ENCODE results near the gene GABBR2.

GRCh38 chr9:98550206-98550820, 158.4 kb downstream of the GABBR2 start:
- TF ChIP-seq CTCF (conservative IDR thresholded peaks at IDR 0.05) (no peak), ZFX (IDR thresholded peaks at IDR 0.05) (no peak)
